Endothelial cell of umbilical vein (primary cell): ENCODE results near the gene IPO11. TPM values are rescaled to one million over a fixed set of nuclear protein-coding genes. Genes with fewer than 3 reads are reported as not detected.

ENCODE experiments used
- polyA plus RNA-seq, 4 experiments: library from polyadenylated mRNA; depleted of rRNA in 3 of 4; stranded (reverse) in 3 of 4; unstranded in 1 of 4; fragments of >200 nt; gene quantifications; 2 replicates each; pipeline versions ENCODE4 v1.2.1 to v1.2.3, GENCODE V29; 2011 to 2012; ENCODE audit warnings: missing spikeins in 1 of 4
- small RNA-seq: library from RNA; depleted of rRNA; stranded (forward); fragments of <200 nt; gene quantifications from one replicate; pipeline ENCODE3, GENCODE V24; 2012; ENCODE audit warnings: low replicate concordance, low read depth; ENCODE audit not compliant: insufficient read depth, insufficient read length
- total RNA-seq: library from RNA; stranded (reverse); gene quantifications from 2 replicates; pipeline ENCODE4 v1.2.3, GENCODE V29; 2021

The IPO11 gene
- total and polyA plus RNA-seq, 2 donors (not counting 3 experiments of a cell fraction or from before 2014, with no cell fraction given): 38.5 to 80.9 TPM

Small RNA genes within 50 kb of the gene (small RNA-seq; reads per million reads assigned to genes)
- gene CKS1BP3: not detected
- gene RNU6-661P: not detected

Other genes with a start within 250 kb of the IPO11 start
- gene KIF2A, start 106.6 kb upstream of the IPO11 start, total RNA-seq: 57.7 and 65.1 TPM in 2 replicates
- 11.7 and 17.1 TPM in 2 replicates for gene KIF2A, start 106.6 kb upstream of the IPO11 start, polyA plus RNA-seq
- 29.7 and 34.4 TPM in 2 replicates for gene DIMT1, start 8.9 kb upstream of the IPO11 start, total RNA-seq
- gene DIMT1, start 8.9 kb upstream of the IPO11 start, polyA plus RNA-seq: 16.2 and 21.9 TPM in 2 replicates
- gene LRRC70, start 166.1 kb downstream of the IPO11 start, total RNA-seq: 24.5 and 26.5 TPM in 2 replicates
- 28.8 and 32.6 TPM in 2 replicates for gene LRRC70, start 166.1 kb downstream of the IPO11 start, polyA plus RNA-seq